Natural killer cell (primary cell): ENCODE data around the gene IPO9. TPM values are rescaled to one million over a fixed set of nuclear protein-coding genes. Genes with fewer than 3 reads are reported as not detected.

Experiments used
- ATAC-seq, 3 donors: fragments of 150-1000 bp in 2 of 3; fragments of 200-7000 bp in 1 of 3; cut with Tn5 transposase; 1 replicate in 1 of 3; 2 replicates in 2 of 3; pipeline ENCODE4 v1.10.0; 2021; ENCODE audit warnings: mild to moderate bottlenecking in 2 of 3, moderate library complexity in 2 of 3
- DNase-seq, 2 donors: peaks; one replicate each; pipeline versions ENCODE4 v3.0.0 to v3.0.0-alpha.2; 2013 to 2021; ENCODE audit warnings: mixed read lengths in 1 of 2
- H3K27ac ChIP-seq: one replicate; pipeline ENCODE4 v1.5.1; 2013; ENCODE audit warnings: mild to moderate bottlenecking, low read length
- H3K27me3 ChIP-seq: one replicate; pipeline ENCODE4 v1.6.1; 2013; ENCODE audit warnings: low read length; ENCODE audit not compliant: control insufficient read depth, insufficient read depth
- H3K36me3 ChIP-seq: one replicate; pipeline ENCODE4 v1.6.1; 2013; ENCODE audit warnings: low read length; ENCODE audit not compliant: control insufficient read depth, insufficient read depth
- H3K4me1 ChIP-seq: one replicate; pipeline ENCODE4 v1.6.1; 2013; ENCODE audit warnings: low read length; ENCODE audit not compliant: control insufficient read depth, insufficient read depth
- H3K4me3 ChIP-seq: one replicate; pipeline ENCODE4 v1.5.1; 2013; ENCODE audit warnings: low read length
- H3K9me3 ChIP-seq: one replicate; pipeline ENCODE4 v1.6.1; 2013; ENCODE audit warnings: low read length; ENCODE audit not compliant: control insufficient read depth, insufficient read depth
- H3K27ac Mint-ChIP-seq, 2 donors: one replicate each; pipeline ENCODE4 v1.8.0; 2022; ENCODE audit warnings: mild to moderate bottlenecking in 2 of 2, mixed read lengths in 2 of 2, moderate library complexity in 1 of 2
- H3K27me3 Mint-ChIP-seq, 2 donors: one replicate each; pipeline ENCODE4 v1.8.0; 2022; ENCODE audit warnings: low read depth in 2 of 2, mixed read lengths in 2 of 2
- H3K36me3 Mint-ChIP-seq: one replicate; pipeline ENCODE4 v1.8.0; 2022; ENCODE audit warnings: mixed read lengths
- H3K4me1 Mint-ChIP-seq, 2 donors: one replicate each; pipeline ENCODE4 v1.8.0; 2022; ENCODE audit warnings: mixed read lengths in 2 of 2
- H3K4me3 Mint-ChIP-seq: one replicate; pipeline ENCODE4 v1.8.0; 2022; ENCODE audit warnings: mild to moderate bottlenecking, moderate library complexity, mixed read lengths
- H3K9me3 Mint-ChIP-seq, 2 donors: one replicate each; pipeline ENCODE4 v1.8.0; 2022; ENCODE audit warnings: mixed read lengths in 2 of 2
- CTCF ChIP-seq: fragments of 200-600 bp; IDR thresholded peaks from one replicate; pipeline ENCODE4 v1.8.0; 2022; ENCODE audit warnings: antibody characterized with exemption
- WGBS: methylation state at CpG from one replicate; pipeline ENCODE4 v1.1.7; 2013; ENCODE audit warnings: missing lambda C conversion rate; ENCODE audit not compliant: insufficient coverage; 5-methylcytosine and 5-hydroxymethylcytosine counted together
- intact Hi-C: fragments of 100-400 bp; cut with micrococcal nuclease; formaldehyde crosslinking; loops from one replicate; pipeline ENCODE4 v1.14.2; 2022
- total RNA-seq, 4 donors: library from RNA; stranded (reverse); fragments of 120-200 nt in 1 of 4; gene quantifications; one replicate each; pipeline versions ENCODE4 v1.2.3 to v1.2.4, GENCODE V29; 2013 to 2022

IPO9 gene
- total RNA-seq, 3 donors from 2014 or later (not counting 1 experiment from before 2014, with no cell fraction given) = 27.0 to 35.5 (median 34.6) TPM

- WGBS = 15% methylated on average over 1 of the region's 1 CpG
- Mint-ChIP-seq H3K27ac (no peak overlapping the region), H3K27me3 (peaks cover 6 to 25% of the 10 kb centered on the region in 2 donors), H3K36me3 (no peaks in the 10 kb centered on the region), H3K4me1 (peaks cover 0 to 6% of the 10 kb centered on the region in 2 donors), H3K4me3 (no peak overlapping the region), H3K9me3 (no peaks in the 10 kb centered on the region)
- Histone ChIP-seq H3K4me3 (no peak overlapping the region), H3K9me3 (no peaks in the 10 kb centered on the region), H3K36me3 (no peaks in the 10 kb centered on the region), H3K4me1 (peaks cover 24% of the 10 kb centered on the region), H3K27ac (no peak overlapping the region), H3K27me3 (peaks cover 19% of the 10 kb centered on the region)
- no peak for TF ChIP-seq CTCF
- ATAC-seq (no peak), DNase-seq (no peak)
- intact Hi-C loops = no loop called here
Measured at GRCh38 chr1:201884425-201884824, 55.5 kb downstream of the IPO9 start.

DNA sequence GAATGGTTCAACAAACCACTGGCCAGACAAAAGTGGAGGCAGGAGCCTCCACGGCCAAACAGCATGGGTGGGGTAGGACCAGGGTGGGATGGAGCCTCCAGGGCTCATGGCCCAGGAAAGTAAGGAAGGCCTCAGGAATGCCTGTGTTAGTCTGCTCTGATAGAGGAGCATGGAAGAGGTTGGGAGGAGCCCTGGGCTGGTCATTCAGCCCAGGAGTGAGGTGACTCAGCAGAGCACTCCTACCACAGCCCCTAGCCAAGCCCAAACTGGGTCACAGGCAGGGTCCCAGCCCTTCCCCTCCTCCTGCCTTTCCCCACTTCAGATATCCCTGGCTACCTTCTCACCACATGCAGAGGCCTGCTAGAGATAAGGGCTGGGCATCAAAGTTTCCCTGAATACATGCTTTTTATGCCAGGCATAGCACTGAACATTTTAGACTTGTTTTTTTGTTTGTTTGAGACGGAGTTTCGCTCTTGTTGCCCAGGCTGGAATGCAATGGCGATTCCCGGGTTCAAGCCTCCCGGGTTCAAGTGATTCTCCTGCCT is 56.6 kb downstream of the IPO9 start:
- Histone ChIP-seq H3K9me3 (no peaks in the 10 kb centered on the region), H3K4me3 (no peak overlapping the region), H3K4me1 (peaks cover 26% of the 10 kb centered on the region), H3K36me3 (no peaks in the 10 kb centered on the region), H3K27ac (no peak overlapping the region), H3K27me3 (peaks cover 27% of the 10 kb centered on the region)
- Mint-ChIP-seq H3K4me1 (peaks cover 0 to 9% of the 10 kb centered on the region in 2 donors), H3K36me3 (no peaks in the 10 kb centered on the region), H3K27ac (no peak overlapping the region), H3K9me3 (no peaks in the 10 kb centered on the region), H3K4me3 (no peak overlapping the region), H3K27me3 (peaks cover 6 to 32% of the 10 kb centered on the region in 2 donors)
- 88% methylated on average over 6 of the region's 6 CpGs for WGBS
- ATAC-seq (no peak), DNase-seq (no peak)
- intact Hi-C loops = no loop called here
- no peak for TF ChIP-seq CTCF

- H3K4me1 Mint-ChIP-seq = peaks cover 0 to 9% of the 10 kb centered on the region in 2 donors
- H3K9me3 Mint-ChIP-seq = no peaks in the 10 kb centered on the region
- H3K27ac Mint-ChIP-seq = no peak overlapping the region
- Histone ChIP-seq H3K27me3 (peaks cover 29% of the 10 kb centered on the region), H3K4me3 (no peak overlapping the region), H3K27ac (no peak overlapping the region), H3K4me1 (peaks cover 26% of the 10 kb centered on the region), H3K9me3 (no peaks in the 10 kb centered on the region), H3K36me3 (no peaks in the 10 kb centered on the region)
- TF ChIP-seq CTCF = no peak
- whole genome bisulfite sequencing = 93% methylated on average over 9 of the region's 9 CpGs
- DNase-seq = no peak
- no peaks in the 10 kb centered on the region for H3K36me3 Mint-ChIP-seq
- no peak for ATAC-seq
- no peak overlapping the region for H3K4me3 Mint-ChIP-seq
- intact Hi-C loops = no loop called here
- peaks cover 6 to 35% of the 10 kb centered on the region in 2 donors for H3K27me3 Mint-ChIP-seq
Measured at GRCh38 chr1:201886103-201886885, 57.3 kb downstream of the IPO9 start.
